HG03432 (cell line): ENCODE results near the gene AUTS2.
A peak's percentile ranks its signal among the peaks of the same experiment; 100 is the strongest.

ENCODE experiments used
- ATAC-seq: cut with Tn5 transposase; IDR thresholded peaks from one replicate; pipeline ENCODE4 v1.9.1; 2021; ENCODE audit warnings: mild to moderate bottlenecking, moderate library complexity; ENCODE audit not compliant: unreplicated experiment

AUTS2 gene

DNA sequence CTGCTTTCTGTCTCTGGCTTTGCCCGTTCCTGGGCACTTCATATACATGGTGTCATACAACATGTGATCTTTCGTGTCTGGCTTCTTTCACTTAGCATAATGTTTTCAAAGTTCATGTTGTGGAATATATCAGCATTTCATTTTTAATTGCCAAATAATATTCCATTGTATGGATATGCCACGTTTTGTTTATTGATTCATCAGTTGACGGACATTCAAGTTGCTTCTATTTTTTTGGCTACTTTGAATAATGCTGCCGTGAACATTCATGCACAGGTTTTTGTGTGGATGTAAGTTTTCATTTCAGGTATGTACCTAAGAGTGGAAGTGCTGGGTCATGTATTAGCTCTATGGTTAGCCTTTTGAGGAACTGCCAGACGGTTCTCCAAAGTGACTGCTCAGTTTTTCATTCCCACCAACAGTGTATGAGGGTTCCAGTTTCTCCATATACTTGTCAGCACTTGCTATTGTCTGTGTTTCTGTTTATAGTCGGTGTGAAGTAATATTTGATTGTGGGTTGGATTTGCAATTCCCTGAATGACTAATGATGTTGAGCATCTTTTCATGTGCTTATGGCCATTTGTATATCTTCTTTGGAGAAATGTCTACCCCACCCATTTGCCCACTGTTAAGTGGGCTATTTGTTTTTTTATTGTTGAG is 1132.3 kb downstream of the AUTS2 start:
- no peak for ATAC-seq

DNA sequence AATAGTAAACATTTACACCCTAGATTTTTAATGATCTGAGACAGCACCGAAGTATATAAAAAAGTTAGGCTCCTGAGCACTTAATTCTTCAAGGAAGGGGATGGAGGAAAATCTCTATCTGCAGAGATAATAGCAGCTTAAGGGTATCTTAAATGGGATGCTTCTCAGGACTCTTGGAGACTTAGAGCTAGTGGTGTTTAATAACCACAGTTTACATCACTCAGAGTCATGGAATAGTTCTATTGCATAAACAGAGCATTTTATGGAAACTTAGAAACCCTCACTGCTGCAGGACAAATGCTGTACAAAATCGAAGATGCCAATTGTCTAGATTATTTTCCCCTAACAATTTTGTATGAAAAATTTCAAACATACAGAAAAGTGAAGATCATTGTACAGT is 1134.8 kb downstream of the AUTS2 start:
- no peak for ATAC-seq

DNA sequence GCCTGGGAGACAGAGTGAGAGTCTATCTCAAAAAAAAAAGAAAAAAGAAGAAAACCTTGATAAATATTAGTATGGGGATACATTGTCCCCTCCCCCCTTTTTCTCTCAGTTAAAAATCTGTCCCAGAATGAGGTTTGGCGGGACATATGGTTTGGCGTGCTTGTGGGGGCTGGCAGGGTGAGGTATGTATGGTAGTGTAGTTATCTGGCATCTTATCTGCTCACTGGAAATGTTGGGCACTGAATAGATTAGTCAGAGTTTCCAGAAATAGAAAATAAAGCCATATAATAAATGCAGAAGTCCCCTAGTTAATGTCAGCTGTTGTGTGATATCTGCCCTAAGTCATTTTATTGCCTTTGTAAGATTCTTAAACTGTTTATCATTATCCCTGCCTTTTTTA is 1136.1 kb downstream of the AUTS2 start:
- no peak for ATAC-seq

DNA sequence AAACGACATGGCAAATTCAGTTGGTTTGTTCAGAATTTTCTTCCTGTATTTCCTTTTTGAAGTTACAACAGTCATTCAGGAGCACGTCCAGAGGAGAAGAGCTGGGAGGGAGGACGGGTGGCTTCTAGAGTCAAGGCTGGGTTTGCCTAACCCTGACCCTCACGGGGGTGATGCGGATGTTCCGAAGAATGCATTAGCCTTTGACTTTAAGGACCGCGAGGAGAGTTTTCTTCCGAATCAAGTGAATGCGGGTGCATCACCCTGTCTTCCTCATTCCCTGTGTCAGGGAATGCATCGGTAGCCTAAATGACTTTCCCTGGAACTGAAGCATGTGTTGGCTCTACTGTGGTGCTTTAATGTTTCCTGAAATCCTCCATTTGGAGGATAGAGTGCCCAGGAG is 1137.0 kb downstream of the AUTS2 start:
- no peak for ATAC-seq

DNA sequence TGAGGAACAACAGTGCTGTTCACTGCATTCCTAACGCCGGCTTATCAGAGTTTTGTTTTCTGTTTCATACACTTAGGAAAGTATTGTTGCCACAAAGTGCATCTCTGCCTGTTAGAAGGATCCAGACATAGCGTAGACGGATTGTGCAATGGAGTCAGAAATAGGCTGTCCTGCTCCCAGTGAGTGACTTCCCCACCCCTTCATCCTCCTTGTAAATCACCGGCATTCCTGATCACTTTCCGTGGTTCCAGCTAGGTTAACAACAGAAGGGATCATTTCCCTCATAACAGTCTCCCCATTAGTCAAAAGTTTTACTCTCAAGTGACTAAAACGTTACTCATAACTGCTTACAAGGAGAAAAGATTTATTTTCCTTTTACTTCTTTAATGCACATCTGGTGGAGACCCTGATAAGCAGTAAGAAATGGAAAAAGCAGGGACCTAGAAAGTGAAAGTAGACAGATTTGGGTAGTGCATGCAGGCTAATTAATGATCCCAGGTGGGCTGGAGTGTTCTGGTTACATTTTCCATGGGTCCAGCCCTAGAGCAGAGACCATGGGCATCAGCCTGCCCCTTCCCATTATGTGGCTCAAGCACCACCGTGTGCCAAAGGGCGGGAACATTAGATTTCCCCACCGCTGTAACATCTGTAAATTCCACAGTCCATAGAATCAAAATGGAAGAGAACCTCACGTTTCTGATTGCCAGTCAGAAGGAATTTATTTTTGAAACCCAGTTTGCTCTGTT is 1138.6 kb downstream of the AUTS2 start:
- no peak for ATAC-seq

DNA sequence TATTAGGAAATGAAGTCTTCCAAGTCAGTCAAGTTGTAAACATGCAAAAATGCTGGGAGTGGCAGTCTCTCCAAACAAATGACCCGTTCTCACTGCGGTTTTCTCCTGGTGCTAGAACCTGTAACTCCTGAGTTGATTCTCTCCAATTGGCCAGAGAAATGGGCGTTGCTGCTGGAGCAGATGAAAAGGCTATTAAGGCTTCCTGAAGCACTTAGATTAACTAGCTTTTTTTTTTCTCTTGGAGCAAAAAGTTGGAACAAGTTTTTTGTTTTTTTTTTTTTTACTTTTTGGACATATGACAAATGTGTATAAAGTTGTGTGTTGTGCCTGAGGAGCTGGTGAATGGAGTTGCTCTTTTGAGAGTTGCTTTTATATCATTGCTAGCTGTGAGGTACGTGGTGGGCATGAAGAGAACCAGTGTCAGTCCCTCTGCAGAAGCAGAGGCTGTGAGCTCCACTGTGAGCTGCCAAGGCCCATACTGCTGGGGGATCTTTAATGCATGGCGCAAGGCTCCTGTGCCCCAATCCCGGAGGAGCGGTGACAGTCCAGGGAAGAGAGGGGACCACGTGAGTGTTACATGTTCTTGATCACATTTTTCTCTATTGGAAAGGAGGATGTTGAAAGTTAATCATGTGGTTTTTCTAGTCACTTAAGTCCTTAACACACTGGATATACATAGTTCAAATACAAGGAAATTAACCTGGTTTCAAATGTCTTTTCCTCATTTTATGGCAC is 1140.0 kb downstream of the AUTS2 start:
- no peak for ATAC-seq

DNA sequence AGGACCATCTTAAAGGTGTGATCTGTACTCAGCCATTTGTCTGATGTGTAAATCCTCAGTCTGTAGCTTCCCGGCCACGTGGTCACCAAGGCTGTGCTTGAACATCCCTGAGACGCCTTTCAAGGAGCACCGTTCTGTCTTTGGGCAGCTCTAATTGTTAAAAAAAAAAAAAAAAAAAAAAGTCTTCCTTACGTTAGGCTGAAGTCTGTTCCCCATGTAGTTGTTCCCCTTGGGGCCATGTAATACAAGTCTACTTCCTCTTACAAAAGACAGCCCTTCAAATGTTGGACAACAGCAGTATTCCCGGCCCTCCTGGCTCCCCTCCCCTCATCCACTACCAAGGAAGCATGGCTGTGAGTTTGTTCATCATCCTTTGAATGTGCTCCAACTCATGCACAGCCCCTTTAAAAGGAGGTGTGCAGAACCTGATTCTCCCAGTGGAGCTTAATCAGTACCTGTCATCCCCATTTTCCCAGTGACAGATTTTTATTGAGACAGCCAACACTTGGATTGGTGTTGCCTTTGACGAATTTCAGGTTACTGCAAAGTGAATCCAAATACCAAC is 1141.5 kb downstream of the AUTS2 start:
- ATAC-seq = no peak

DNA sequence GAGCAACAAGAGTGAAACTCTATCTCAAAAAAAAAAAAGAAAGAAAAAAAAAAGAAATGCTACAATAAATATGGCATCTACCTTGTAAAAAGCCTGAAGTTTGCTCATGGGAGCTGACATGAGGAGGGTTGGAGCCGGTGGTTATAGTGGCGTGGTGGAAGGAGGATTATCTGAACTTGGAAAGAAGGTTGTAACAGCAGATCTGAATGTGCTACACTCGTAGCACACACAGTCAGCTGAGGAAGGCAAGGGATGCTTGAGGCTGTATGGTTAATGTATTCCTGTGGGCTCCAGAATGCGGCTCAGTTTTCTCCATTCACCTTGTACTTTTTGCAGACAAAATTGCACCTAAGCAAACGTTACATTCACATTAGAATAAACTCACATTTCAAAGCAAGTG is 1143.4 kb downstream of the AUTS2 start:
- no peak for ATAC-seq

DNA sequence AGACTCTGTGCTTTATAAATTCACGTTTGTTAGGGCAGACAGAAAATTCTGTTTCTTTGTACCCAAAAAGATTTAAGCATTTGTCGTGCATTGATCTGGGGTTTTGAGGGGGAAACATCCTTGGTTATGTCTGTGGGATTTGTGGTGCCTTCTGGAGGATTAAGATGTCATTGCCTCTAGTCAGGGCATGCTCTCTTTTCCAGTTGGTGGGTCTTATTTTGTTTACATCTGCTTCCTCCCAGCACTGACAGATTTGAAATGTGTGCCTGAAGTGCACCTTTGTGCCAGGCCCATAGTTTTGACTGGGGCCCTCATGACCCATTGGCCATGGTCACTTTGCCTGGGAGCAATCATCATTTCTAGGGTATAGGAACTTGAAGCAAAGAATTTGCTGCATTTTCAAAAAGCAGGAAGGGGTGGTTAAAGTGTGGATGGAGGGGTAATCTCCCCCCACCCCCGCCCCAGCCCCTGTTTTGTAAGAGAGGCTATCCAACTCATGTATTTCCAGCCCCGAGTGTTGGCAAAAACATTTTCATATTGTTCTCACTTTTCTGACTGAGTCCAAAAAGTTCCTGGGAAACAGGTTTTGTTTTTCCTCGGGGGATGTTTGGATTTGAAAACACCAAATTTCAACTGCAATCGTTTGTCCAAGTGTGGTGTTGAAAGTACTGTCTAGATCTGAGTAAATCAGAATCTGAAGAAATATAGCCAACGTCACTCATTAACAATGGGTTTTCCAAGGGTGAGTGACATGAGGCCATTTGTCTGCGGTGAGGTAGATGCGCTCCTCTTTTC is 1145.5 kb downstream of the AUTS2 start:
- no peak for ATAC-seq

DNA sequence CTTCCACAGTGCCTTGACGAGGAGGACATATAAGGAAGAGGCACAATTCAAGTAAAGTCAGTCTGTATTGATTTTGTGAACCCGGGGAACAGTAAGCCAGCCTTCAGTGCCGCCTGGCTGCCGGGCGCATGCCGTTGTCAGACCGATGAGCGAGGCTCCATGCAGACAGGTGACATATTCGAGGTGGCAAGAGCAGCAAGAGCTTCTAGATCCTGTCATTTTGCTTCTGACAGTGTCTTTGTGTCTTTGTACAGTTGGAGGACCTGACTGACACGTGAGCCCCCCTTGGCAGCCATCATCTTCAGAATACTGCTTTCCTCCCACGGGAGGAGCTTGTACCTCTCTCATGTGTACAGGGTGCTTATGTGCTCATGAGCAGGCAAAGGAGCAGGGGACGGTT is 1146.2 kb downstream of the AUTS2 start:
- no peak for ATAC-seq

DNA sequence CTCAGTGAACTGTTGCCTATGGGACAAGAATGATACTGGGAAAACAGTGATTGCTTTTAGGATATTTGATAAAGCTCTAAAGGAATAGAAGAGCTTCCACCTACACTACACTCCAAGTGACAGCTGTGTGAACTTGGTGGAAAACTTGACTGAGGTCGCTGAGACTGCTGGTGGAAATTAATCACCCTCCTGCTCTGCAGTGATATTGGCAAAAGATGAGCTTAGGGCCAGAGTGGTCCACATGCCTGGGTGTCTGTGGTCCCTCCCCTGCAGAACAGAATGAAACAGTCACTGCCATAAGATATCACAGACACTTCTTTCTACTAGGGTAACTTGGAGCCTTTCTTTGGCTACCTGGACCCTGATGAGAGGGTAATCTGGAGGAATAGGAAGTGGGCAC is 1151.6 kb downstream of the AUTS2 start:
- no peak for ATAC-seq

DNA sequence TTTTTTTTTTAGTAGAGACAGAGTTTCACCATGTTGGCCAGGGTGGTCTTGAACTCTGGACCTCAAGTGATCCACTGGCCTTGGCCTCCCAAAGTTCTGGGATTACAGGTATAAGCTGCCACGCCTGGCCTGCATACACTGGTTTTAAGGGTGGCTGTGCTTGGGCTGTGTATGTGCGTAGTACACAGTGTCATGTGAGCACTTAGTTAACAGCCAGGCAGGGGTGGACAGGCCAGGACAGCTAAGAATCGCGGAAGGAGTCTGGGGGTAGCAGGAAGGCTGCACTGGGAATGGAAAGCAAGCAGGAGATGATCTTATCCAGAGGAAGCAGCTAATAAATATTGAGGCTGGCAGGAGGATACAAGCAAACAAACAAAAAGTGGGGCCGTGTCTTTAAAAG is 1153.6 kb downstream of the AUTS2 start:
- no peak for ATAC-seq

DNA sequence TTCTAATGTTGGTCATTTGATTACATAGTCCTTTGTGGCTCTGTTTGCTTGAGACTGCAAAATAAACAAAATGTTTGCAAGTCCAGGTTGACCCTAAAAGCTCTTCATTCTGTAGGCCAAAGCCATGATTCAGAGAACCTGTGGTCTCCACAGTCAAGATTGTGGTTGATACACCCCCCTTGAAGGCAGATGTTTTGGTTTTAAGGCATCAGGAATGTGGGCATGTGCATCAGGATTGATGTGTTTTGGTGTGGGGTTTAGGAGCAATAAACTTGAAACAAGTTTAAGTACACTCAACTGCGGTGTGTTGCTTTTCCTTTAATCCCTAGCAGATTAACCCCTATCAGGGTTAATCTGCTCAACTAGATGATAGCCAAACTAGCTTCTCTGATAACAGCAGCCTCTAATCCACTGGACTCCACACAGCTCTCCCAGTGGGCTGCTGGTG is 1154.5 kb downstream of the AUTS2 start:
- no peak for ATAC-seq

DNA sequence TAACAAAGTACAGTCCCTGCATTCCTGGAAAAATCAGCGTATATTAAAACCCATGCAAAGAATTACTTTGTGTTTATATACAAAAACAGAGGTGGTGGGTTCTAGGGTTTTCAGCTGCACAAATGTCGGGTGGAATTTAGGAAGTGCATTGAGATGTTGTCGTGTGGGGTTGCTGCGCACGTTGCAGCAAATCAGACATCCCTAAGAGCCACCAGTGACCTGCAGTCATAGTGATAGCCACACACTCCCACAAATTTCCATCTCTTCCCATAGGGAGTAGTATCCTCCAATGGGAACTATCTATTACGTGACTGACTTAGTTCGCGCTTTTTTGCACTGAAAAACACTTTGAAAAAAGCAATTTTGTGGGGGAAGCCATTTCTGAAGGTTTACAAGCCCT is 1158.5 kb downstream of the AUTS2 start:
- ATAC-seq = no peak

DNA sequence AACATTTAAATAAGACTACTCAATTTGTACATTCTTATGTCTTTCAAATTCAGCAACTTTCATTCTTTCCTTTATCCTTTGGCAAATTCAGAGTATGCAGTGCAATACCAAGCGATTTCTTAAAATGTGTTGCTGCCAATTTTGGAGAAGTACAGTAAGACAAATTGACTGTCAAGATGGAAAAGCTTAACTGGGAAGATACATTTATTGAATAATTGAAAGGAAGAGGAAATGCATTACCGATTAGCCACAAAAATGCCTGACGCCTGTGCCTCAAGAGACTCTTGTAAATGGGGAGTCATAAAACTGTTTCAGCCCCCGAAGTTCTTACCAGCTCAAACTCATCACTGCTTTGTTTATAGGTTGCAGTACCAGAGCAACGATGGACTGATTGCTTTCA is 1160.4 kb downstream of the AUTS2 start:
- no peak for ATAC-seq

DNA sequence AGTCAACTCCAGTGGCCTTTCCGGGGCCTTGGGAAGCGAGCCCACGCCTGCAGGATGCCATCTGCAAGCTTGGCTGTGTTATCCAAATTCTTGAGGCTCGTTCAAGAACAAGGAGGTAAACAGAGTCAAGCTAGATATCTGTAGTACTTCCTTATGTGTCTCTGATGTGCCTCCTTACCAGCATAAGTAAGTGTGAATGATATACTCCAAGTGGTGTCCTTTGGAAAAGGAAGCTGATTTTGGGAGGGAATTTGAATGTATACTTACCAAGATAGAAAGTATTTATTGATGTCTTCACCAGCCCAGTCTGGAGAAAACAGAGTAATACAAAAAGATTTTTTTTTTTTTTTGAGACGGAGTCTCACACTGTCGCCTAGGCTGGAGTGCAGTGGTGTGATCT is 1161.4 kb downstream of the AUTS2 start:
- ATAC-seq = no peak

DNA sequence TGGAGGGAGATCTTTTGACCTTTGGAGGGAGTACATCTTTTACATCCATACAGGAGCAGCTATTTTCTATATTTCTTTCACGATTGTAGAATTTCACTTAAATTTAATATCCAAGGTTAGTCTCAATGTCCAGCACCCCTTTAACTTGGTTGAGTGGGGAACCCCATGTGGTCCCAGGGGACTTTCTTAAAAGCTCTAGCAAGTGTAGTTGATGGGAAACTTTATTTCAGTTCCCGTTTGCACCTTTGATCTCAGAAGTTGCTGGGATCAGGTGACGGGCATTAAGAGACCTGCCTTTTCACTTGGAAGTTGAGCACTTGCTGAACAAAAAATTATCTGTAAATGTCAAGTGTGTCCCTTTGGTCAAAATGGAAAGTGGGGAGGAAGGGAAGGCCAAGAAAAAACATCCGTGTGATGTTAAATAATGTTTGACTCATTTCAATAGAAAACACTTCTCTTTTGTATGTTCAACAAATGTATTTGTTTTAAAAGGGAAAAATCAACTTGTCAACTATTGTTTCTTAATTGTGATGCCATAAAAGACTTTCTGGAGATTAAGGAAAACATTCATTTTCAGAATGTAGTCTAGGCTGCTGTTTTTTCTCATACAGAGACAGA is 1163.5 kb downstream of the AUTS2 start:
- ATAC-seq = peak; percentile 32

DNA sequence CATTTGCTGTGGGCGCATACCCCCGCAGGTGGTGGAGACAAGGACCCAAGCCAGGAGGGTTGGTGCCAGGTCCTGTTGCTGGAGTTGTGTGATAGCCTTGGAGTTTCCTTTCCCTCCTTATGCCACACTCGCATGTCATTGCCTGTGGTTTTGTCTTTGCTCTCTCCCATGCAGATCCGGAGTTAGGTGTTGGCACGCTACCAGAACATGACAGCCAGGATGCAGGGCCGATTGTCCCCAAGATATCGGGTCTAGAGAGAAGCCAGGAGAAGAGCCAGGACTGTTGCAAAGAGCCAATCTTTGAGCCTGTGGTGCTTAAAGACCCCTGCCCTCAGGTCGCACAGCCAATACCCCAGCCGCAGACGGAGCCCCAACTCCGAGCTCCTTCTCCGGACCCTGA is 1164.4 kb downstream of the AUTS2 start:
- no peak for ATAC-seq

DNA sequence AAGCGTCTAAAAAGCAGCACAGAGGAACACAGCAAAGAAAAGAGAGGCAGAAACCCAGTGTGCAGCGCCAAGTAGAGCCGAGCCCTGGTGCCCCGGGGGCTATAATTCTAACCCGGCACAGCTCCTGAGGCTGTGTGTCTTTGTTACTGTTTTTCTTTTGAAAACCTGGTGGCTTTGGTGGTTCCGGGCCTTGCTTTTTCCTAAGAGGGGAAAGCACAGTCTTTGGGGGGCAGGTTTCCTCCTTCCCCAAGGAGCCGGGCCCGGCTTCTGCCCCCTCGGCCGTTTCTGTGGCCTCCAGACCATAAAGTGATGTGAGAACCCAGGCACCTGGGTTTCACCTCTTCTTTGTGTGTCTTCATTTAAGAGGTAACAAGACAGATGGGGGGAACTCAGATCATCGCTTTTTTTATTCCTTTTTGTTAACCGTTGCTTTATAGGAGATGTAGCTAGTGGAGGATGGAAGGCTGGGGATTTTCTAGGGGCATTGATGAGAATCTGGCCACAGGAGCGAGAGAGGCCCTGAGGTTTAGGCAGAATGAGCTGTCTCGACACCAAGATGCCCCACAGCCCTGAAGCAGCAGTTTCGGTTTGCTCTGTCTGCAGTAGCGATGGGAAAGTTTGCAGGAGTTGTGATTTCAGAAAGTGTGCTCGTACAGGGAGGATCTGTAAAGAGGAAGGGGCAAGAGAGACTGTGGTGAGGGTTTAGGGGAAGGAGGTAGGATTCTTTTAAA is 1165.9 kb downstream of the AUTS2 start:
- peak; percentile 88 for ATAC-seq

DNA sequence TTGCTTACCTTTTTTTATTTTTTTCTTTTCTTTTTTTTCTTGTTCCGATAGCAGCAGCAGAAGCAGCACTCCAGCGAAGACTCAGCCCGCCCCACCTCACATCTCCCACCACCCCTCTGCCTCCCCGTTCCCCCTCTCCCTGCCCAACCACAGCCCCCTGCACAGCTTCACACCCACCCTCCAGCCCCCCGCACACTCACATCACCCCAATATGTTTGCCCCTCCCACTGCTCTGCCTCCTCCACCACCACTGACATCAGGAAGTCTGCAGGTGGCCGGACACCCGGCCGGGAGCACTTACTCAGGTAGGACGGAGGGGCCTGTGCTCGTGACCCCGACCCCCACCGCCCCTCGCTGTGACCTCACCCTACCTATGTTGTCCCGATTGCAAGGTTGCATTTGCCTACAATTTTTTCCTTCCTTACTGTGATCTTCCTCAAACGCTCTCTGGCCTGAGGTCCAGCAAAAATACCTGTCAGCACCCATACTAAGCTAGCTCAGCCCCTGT is 1166.5 kb downstream of the AUTS2 start:
- peak; percentile 5 for ATAC-seq
